ENCODE measurements around the gene ANO5.
"Not testable (repeated sequence)": the region's sequence is repeated elsewhere in the genome, so short reads cannot be mapped to it uniquely, and the experiment has no call there.

ANO5 gene

GRCh38 chr11:22199243-22199642 lies 6.4 kb downstream of the ANO5 start:
- no peak for DNase-seq

DNA sequence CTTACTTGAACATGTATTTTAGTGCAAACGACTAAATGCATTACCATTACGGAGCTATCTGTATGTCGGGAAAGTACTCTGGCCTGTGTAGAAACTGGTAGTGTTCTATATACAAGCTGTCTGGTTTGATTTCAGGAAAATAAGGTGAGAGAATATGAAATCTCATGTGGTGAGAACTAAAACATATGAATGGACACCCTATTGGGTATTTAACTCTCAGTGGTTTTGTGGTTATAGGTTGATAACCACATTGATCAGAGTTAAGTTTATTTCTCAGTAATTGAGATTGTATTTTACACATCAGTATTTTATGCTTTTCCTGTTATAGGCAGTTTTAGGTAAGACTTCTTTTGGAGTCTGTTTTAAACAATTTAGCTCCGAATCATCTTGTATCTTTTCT lies 10.4 kb downstream of the ANO5 start:
- no peak for DNase-seq

- no peak for DNase-seq
Observed at GRCh38 chr11:22207162-22207561, 14.3 kb downstream of the ANO5 start.

GRCh38 chr11:22208151-22208858 lies 15.4 kb downstream of the ANO5 start:
- no peak for DNase-seq

DNA sequence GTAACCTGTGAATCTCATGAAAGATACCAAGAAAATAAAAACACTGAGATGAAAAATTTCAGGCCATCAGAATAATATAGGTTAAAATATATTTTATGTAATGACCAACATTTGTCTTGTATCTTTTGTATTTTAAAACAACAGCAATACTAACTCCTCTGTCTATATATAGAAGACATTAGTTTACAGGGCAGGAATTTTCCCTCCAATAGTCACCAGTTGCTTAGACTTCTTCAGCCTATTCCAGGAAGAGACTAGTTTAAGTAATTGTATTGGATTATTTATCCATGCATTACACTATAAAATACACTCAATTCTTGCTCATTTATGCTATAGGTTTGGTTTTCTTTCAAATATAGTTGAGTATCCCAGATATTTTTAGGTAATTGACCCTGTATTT lies 24.1 kb downstream of the ANO5 start:
- no peak for DNase-seq

- no peak for DNase-seq
Observed at GRCh38 chr11:22221143-22221542, 28.3 kb downstream of the ANO5 start.

- DNase-seq, result no peak
Observed at GRCh38 chr11:22225190-22225589, 32.3 kb downstream of the ANO5 start.

GRCh38 chr11:22234743-22235142 lies 41.9 kb downstream of the ANO5 start:
- DNase-seq, result no peak

GRCh38 chr11:22244986-22245592 lies 52.2 kb downstream of the ANO5 start:
- peak; percentile 31 for DNase-seq

DNA sequence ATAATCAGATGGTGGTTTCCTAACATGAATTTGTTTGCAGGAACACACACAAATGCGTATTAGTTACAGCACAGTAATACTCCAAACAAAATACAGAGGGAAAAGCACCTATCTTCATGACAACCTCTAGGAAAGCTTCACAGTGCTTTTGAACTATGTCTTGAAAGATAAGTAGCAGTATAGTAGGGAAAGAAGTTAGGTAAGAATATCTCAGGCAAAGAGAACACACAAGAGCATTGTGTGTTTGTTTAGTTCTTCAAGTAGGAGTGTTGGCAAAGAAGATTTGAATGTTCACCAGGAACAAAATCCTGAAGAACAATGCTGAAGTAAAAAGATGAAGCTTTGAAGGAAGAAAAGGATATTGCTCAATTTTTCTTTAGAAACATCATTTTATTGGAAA lies 54.1 kb downstream of the ANO5 start:
- no peak for DNase-seq

DNA sequence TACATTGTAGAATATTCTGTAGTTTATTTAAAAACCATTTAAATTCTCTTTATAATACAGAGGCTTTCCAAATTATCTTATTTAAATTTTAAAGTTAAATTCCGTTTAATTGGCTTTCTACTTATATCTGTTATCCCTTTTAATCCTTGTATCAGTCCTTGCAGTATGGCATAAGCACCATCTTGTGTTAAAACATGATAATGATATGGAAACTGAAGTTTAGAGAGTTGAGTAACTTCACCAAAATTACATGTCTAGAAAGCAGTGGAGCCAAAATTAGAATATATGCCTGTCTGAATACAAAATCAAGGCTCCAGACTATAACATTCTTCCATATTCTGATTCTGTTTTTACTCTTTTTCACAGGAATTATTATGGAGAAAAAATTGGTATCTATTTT lies 57.0 kb downstream of the ANO5 start:
- no peak for DNase-seq

DNA sequence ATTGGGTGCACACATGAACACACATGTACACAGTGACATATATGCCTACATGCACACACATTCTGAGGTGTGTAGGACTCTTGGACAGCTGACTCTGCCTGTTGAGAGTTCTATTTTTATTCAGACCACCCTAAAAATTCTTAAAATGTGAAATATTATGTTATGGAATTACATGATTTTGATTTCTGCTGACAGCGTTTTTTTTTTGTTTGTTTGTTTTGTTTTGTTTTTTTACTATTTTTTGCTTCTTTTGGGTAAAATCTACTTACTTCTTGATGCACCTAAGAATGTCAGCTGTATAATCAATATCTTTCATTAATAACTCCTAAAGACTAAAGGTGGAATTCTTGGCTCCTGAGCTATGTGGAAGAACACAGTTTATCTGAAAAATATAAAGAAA lies 64.0 kb downstream of the ANO5 start:
- DNase-seq, result no peak

DNA sequence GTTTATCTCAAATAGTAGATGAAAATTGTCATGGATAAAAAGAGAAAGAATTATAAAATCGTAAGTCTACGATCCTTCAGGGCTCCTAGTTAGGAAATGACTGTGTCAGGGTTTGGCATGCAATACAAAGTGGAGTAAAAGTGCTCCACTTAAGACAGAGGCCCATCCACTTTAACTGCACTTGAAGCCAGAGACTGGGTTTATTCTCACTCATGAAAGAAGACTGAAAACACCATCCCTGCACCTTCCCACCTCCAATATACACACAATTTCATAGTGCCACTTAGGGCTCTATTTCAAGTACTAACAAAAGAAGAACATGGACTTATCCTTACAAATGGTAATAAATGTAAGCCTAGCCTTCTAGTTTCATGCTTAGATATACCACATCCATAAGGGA lies 70.7 kb downstream of the ANO5 start:
- DNase-seq, result no peak

DNA sequence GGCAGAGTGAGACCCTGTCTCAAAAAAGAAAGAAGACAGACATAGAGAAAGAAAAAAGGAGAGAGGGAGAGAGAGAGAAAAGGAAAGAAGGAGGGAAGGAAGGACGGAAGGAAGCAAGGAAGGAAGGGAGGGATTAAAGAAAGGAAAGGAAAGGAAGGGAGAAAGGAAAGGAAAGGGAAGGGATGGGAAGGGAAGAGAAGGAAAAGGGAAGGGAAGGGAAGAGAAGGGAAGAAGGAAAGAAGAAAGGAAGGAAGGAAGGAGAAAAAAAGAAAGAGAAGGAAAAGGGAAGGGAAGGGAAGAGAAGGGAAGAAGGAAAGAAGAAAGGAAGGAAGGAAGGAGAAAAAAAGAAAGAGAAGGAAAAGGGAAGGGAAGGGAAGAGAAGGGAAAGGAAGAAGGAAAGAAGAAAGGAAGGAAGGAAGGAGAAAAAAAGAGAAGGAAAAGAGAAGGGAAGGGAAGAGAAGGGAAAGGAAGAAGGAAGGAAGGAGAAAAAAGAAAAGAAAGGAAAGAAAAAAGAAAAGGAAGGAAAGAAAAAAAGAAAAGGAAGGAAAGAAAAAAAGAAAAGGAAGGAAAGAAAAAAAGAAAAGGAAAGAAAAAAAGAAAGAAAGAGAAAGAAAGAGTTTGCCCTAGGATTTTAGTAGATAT lies 76.2 kb downstream of the ANO5 start:
- DNase-seq, result not testable (repeated sequence)

GRCh38 chr11:22273781-22274180 lies 80.9 kb downstream of the ANO5 start:
- no peak for DNase-seq

DNA sequence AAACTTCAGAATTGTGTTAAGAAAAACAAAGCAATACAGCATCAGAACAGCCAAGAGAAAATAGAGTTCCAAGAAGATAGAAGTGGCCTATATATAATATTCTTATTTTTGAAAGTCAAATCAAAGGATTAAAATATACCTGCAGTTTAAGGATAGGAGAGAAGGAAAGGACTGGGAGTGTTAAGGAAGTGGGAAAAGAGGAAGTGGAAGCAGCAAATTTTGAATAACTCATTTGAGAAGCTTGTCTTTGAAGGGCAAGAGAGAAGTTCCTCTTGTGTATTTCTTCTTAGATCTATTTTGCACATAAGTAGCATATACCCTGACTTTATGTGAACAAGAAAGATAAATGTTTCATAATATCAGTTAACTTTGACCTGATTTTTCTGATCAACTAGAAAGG lies 82.7 kb downstream of the ANO5 start:
- DNase-seq, result no peak

DNA sequence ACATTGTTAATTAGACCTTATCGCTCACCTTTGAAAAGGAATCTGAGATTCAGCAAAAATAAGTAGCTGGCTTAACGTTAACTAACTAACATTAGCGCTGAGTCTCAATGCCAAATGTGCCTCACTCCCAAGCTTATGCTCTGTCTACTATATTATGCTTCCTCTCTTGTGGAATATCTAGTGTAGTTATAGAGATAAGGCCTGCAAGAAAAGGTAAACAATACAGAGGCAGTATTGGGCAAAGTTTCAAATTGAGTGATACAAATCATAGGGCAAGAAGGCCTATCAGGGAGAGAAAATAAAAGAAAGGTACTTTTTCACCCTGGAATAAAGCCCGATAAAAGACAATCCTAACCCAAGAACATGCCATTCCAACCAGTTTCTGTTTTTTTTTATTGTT lies 83.7 kb downstream of the ANO5 start:
- DNase-seq, result no peak

DNA sequence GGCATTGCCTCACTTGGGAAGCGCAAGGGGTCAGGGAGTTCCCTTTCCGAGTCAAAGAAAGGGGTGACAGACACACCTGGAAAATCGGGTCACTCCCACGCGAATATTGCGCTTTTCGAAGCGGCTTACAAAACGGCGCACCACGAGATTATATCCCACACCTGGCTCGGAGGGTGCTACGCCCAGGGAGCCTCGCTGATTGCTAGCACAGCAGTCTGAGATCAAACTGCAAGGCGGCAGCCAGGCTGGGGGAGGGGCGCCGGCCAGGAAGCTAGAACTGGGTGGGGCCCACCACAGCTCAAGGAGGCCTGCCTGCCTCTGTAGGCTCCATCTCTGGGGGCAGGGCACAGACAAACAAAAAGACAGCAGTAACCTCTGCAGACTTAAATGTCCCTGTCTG lies 92.1 kb downstream of the ANO5 start:
- not testable (repeated sequence) for DNase-seq

DNA sequence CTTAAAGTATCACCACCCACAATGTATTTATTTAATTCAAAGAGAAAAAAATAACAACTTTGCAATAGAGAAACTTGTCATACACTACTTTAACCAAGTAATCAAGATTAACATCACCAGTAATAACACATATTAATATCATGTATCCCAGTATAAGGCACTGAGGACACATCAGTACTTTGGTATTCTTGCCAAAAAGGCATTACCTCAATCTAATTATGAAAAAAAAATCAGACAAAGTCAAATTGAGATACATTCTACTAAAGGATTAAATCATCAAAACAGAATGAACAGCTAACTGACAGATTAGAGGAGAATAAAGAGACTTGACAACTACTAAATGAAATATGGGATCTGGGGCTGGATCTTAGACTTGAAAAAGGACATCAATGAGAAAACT lies 109.5 kb downstream of the ANO5 start:
- no peak for DNase-seq

GRCh38 chr11:22304337-22304961 lies 111.6 kb downstream of the ANO5 start:
- peak; percentile 12 for DNase-seq

DNA sequence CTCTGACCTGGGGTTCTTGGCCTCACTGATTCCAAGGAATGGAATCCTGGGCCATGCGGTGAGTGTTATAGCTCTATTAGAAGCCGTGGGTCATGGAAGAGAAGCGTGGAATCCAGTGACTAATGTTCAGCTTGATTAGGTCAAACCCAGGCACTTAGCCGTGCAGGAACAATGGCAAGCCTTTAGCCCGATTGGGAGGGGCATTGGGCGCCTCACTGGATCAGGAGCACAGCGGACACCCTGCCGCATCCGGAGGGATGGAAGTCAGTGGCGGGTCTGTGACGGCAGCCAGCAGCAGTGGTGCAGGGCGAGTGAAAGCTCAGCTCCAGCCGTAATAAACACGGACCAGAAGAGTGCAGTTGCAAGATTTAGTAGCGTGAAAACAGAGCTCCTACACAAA lies 124.8 kb downstream of the ANO5 start:
- no peak for DNase-seq

DNA sequence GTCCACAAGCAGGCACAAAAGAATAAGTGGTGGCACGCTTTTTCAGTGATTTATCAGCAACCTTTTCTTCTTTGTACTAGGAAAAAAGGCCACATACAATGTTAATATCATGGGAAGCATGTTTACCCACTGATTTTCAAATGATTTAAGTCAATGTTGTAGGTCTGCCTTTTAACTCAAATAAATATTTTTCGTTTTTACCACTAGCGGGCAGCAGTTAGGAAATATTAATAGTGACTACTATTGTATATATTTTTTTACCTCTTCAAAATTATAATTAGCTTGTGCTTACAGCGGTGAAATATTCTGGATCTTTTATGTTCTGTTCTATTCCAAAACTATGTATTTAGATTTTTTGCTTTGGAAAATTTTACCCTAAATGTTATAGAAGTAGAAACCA lies 138.9 kb downstream of the ANO5 start:
- no peak for DNase-seq
